GM12872 (cell line): ENCODE data around the gene NECTIN1.

Experiments used
- TF ChIP-seq, protein P1 (sequence below): IDR thresholded peaks from 3 replicates; pipeline ENCODE4 v1.5.1; 2011; ENCODE audit warnings: low read depth, mild to moderate bottlenecking, low read length, moderate library complexity; ENCODE audit not compliant: insufficient read depth

NECTIN1 gene

DNA sequence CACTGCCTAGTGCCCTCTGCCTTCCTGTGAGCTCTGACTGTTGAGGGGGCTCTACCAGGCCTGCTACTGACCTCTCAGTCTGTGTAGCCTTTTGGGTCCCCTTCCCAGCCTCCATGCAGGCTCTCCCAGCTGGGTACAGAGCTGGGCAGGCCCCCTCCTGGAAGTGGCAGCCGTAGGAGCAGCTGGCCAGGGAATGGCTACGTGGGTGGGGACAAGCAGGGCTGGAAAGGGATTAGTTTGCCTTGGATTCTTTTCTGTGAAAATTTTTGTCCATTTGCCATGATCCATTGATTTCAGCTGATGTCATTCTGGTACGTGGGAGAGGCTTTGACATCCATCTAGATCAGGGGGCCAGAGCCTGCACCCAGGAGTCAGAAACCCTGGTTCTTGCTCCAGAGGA is 23.9 kb upstream of the NECTIN1 start:
- TF ChIP-seq, protein P1, sequence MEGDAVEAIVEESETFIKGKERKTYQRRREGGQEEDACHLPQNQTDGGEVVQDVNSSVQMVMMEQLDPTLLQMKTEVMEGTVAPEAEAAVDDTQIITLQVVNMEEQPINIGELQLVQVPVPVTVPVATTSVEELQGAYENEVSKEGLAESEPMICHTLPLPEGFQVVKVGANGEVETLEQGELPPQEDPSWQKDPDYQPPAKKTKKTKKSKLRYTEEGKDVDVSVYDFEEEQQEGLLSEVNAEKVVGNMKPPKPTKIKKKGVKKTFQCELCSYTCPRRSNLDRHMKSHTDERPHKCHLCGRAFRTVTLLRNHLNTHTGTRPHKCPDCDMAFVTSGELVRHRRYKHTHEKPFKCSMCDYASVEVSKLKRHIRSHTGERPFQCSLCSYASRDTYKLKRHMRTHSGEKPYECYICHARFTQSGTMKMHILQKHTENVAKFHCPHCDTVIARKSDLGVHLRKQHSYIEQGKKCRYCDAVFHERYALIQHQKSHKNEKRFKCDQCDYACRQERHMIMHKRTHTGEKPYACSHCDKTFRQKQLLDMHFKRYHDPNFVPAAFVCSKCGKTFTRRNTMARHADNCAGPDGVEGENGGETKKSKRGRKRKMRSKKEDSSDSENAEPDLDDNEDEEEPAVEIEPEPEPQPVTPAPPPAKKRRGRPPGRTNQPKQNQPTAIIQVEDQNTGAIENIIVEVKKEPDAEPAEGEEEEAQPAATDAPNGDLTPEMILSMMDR: no peak

DNA sequence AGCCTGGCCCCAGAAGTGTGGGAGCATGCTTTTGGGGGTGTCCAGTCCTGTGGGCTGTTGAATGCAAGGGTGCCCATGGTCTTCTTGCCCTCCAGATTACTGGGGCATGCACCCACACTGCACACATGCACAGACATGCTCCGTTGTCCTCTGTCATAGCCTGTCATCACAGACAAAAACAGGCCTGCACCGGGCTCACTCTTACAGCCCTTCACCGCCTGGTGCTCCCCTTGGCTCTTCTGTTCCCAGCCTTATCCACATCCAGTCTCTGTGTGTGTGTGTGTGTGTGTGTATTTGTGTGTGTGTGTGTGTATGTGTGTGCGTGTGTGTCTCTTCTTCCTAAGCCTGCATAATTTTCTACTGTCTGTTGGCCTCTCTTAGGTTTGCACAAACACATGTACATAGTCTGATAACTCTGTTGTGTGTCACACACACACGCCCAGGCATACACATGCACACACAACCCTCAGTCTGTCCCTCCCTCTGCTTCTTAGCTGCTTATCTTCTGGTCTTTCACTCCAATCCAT is 23.4 kb upstream of the NECTIN1 start:
- TF ChIP-seq, protein P1: no peak

DNA sequence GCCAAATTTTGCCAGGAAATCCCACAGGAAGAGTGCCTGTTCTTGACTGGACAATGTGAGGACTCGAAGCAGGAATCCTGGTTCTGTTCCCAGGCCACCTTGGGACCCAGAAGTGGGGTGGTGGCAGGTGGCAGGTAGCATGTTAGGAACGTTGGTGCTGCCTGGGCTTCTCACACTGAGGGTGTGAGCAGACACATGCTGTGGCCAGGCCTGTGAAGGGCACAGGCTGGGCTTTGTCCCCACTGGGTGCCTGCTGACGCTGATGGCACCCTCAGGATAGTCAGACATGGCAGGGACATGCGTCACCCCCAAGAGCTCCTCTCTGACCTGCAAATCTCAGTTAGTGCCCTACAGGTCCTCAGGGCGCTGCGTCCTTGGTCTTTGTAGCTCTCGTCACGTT is 21.1 kb upstream of the NECTIN1 start:
- TF ChIP-seq, protein P1: no peak

DNA sequence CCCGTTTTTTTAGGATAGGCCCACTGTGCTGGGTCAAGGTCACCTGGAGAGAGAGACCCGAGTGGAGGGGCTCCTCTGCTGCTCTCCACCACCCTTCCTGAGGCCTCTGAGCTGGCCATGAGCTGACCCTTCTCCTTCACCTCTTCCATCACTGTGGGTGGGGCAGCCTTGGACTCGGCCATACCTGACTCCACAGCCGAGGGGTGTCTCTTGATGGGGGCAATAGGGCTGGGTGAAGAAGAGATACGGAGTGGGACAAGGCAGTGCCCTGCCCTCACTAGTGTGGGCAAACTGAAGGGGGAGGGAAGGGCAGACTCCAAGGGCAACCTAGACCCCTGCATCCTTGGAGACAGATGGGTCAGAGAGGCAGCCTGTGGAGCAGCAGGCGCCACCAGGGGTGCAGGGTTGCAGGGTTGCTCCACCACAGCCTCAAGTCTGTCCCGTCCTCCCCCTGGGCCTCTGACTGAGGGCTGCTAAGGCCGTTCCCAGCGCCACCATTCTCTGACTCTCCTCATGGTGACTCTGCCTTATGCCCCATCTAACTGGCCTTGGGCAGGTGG is 20.1 kb upstream of the NECTIN1 start:
- TF ChIP-seq, protein P1: no peak

DNA sequence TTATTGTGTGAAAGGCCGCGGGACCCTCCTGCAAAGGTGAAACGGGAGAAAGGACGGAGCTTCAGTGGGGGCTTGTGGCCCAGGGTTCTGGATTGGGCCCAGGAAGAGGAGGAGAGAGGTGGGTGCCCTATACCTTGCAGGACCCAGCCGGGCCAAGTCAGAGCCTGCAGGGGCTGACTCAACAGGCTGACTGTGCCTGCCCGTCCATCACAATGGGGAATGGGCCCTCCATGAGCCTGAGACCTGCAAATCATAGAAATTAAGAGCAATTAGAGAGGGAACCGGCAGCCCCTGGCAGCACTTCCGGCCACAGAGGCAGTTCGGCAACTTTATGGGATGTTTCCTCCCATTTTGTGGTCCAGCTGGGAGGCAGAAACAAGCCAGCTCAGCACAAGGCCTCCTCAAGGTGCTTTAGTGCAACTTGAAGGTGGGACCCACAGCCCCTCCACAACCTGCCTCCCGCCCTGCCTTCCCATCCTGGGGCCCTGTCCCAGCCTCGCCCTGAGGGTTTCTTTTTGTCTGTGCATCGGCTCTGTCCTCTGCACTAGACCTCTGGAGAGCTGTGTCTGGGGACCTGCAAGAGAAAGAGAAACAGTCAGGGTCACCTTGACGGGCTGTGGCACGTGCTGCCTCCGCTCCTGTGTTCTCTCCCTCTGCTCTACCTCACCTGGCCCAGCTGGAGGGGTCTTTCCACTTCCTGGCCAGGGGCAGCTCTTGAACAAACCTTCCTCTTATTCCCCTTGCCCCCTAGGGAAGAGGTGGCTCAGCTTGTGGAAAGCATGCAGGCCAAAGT is 19.1 kb upstream of the NECTIN1 start:
- TF ChIP-seq, protein P1: no peak

DNA sequence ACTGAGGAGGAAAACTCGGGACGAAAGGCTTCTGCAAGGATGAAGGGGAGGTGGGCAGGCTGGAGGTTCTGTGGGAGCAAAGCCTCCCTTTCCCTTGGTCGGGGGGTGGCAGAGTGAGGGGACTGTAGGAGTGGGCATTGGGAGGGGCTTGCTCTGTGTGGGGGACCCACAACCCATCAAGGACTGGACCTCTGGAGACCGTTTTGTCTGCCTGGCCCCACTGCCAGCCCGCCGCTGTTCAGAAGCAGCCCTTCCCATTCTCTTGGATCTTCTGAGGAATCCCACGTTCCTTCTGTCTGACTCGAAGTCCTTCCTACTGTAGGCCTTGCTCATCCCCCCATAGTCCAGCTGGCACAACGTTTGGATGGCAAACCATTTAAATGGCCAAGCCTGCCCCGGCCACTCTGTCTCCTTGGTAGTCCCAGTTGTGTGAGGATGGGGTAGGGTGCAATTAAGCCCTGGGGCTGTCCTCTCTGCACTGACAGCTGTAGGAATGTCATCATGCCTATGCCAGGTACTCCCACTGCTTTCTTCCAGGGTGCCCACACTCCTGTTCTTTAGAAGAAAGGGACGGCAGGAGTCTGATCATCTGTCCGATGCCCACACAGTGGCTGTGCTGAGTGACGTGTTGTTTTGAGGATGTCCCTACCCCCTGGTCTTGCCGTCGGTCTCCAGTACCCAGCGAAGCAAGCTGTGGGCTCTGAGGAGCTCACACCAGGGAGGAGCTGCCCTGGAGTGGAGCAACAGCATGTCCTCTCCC is 17.0 kb upstream of the NECTIN1 start:
- TF ChIP-seq, protein P1: no peak

DNA sequence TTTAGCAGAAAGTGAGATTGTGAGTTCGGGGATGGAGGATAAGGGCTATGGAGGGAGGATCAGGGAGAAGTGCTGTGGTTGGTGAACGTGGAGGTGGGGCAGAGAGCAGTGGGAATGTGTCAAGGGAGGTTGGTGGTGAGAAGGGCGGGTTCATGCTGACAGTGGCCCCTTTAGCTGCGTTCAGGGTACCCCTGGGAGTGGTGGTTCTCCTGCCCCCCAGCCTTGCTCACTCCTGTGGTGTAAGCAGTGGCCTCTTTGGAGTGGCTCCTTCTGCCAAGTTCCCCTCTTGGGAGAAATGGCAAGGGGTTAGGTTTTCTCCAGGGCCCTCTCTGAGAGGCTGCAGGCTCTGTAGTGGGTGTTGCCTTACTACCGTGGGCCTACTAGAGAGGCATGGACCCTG is 16.1 kb upstream of the NECTIN1 start:
- TF ChIP-seq, protein P1: no peak
